ENCODE data around the gene ZNF808.

DNA sequence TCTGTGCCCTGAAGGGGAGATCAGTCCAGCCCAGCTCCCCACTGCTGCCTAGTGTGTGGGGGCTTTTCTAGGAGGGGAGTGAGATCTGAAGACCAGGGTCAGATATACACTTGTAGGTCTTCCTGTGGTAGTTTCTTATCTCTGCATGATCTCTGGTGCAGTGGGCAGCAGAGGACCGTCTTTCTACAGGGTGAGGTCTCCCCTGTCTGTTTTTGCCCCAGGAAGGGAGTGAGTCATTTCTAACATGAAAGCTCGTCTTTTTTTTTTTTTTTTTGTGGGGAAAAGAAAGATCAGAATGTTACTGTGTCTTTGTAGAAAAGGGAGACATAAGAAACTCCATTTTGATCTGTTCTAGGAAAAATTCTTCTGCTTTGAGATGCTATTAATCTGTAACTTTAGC, 8.8 kb upstream of the ZNF808 start:
- TF ChIP-seq POLR2A (IDR thresholded peaks at IDR 0.05; ENCODE audit: low read length) (no peak), GATA1 (IDR thresholded peaks at IDR 0.05; ENCODE audit: low read depth, low read length) (no peak)
